CD4-positive, alpha-beta memory T cell (primary cell): ENCODE results near the gene CPE. TPM values are rescaled to one million over a fixed set of nuclear protein-coding genes. Genes with fewer than 3 reads are reported as not detected.
A peak's percentile ranks its signal among the peaks of the same experiment; 100 is the strongest.

Source experiments
- CTCF ChIA-PET: fragments of 350-600 bp; sonication (Branson Sonifier 250); formaldehyde crosslinking; loops from one replicate; lab custom pipeline; 2021; ENCODE audit warnings: inconsistent platforms; ENCODE audit not compliant: partially characterized antibody; lab: Charles Lee
- POLR2A ChIA-PET: fragments of 350-600 bp; sonication (Branson Sonifier 250); formaldehyde crosslinking; loops from one replicate; lab custom pipeline; 2021; ENCODE audit not compliant: partially characterized antibody; lab: Charles Lee
- DNase-seq, 5 donors: peaks; one replicate each; pipeline versions ENCODE4 v3.0.0 to v3.0.0-alpha.2; 2020 to 2022; ENCODE audit warnings: mixed read lengths in 1 of 5
- H3K27ac ChIP-seq: one replicate; pipeline ENCODE4 v1.7.0; 2013; ENCODE audit warnings: low read depth, low read length
- H3K27me3 ChIP-seq: 2 replicates; pipeline ENCODE4 v1.7.0; 2013; ENCODE audit warnings: mild to moderate bottlenecking, low read length, moderate library complexity; ENCODE audit not compliant: insufficient read depth
- H3K36me3 ChIP-seq: 2 replicates; pipeline ENCODE4 v1.7.0; 2013; ENCODE audit warnings: mild to moderate bottlenecking, low read length, moderate library complexity; ENCODE audit not compliant: insufficient read depth
- H3K4me1 ChIP-seq: 2 replicates; pipeline ENCODE4 v1.7.0; 2013; ENCODE audit warnings: mild to moderate bottlenecking, low read length, moderate library complexity; ENCODE audit not compliant: insufficient read depth
- H3K4me3 ChIP-seq, 2 donors: one replicate each; pipeline ENCODE4 v1.7.0; 2013; ENCODE audit warnings: low read length in 2 of 2, mild to moderate bottlenecking in 1 of 2
- H3K9me3 ChIP-seq, 2 donors: one replicate each; pipeline ENCODE4 v1.7.0; 2013; ENCODE audit warnings: low read length in 2 of 2, control low read depth in 1 of 2; ENCODE audit not compliant: control insufficient read depth in 1 of 2
- H3K27ac Mint-ChIP-seq, 7 donors: one replicate each; pipeline ENCODE4 v1.8.0; 2020 to 2021; ENCODE audit warnings: mixed read lengths in 7 of 7, mild to moderate bottlenecking in 6 of 7, inconsistent platforms in 3 of 7, moderate library complexity in 3 of 7
- H3K27me3 Mint-ChIP-seq, 2 donors: one replicate each; pipeline ENCODE4 v1.8.0; 2020 to 2021; ENCODE audit warnings: mixed read lengths in 2 of 2
- H3K36me3 Mint-ChIP-seq, 2 donors: one replicate each; pipeline ENCODE4 v1.8.0; 2020 to 2021; ENCODE audit warnings: mixed read lengths in 2 of 2, inconsistent platforms in 1 of 2, mild to moderate bottlenecking in 1 of 2
- H3K4me1 Mint-ChIP-seq, 4 donors: one replicate each; pipeline ENCODE4 v1.8.0; 2020 to 2021; ENCODE audit warnings: mixed read lengths in 4 of 4, mild to moderate bottlenecking in 1 of 4
- H3K4me3 Mint-ChIP-seq, 8 donors: one replicate each; pipeline ENCODE4 v1.8.0; 2020 to 2021; ENCODE audit warnings: mixed read lengths in 8 of 8, mild to moderate bottlenecking in 7 of 8, moderate library complexity in 6 of 8, inconsistent platforms in 3 of 8
- H3K9me3 Mint-ChIP-seq, 8 donors: one replicate each; pipeline ENCODE4 v1.8.0; 2020 to 2021; ENCODE audit warnings: mixed read lengths in 8 of 8, mild to moderate bottlenecking in 5 of 8, inconsistent platforms in 3 of 8, moderate library complexity in 1 of 8
- intact Hi-C: fragments of 100-400 bp; cut with micrococcal nuclease; formaldehyde crosslinking; loops from one replicate; pipeline ENCODE4 v1.15.1; 2023
- polyA plus RNA-seq, 2 donors: library from polyadenylated mRNA; unstranded; fragments of 300-500 nt; fragmentation: Illumina TruSeq; gene quantifications; one replicate each; pipeline ENCODE4 v1.2.3, GENCODE V29; 2021
- total RNA-seq, 2 experiments: library from RNA; stranded (reverse); gene quantifications; one replicate each; pipeline ENCODE4 v1.2.3, GENCODE V29; 2021

Gene CPE
- total and polyA plus RNA-seq, 4 experiments from 2014 or later = not detected

- Mint-ChIP-seq H3K4me3 (no peak overlapping the region), H3K4me1 (no peaks in the 10 kb centered on the region), H3K36me3 (no peaks in the 10 kb centered on the region), H3K9me3 (no peaks in the 10 kb centered on the region), H3K27me3 (peaks cover 3 to 4% of the 10 kb centered on the region in 2 donors), H3K27ac (no peak overlapping the region)
- Histone ChIP-seq H3K4me3 (no peak overlapping the region), H3K4me1 (no peaks in the 10 kb centered on the region), H3K36me3 (no peaks in the 10 kb centered on the region), H3K27ac (no peak overlapping the region), H3K27me3 (no peaks in the 10 kb centered on the region), H3K9me3 (no peaks in the 10 kb centered on the region)
- intact Hi-C loops = no loop called here
- POLR2A ChIA-PET = no interaction called here
- DNase-seq = no peak
- CTCF ChIA-PET = interaction anchor here (0.6 to 1.0 kb wide), 2 partner anchors 14 to 327 kb away, joined by 3 read pairs; no protein-coding TSS in a partner anchor
These were observed 79.0 kb downstream of the CPE start for GRCh38 chr4:165457793-165458192.

GRCh38 chr4:165458471-165458870, 79.7 kb downstream of the CPE start:
- ChIA-PET CTCF (no interaction called here), POLR2A (no interaction called here)
- intact Hi-C loops = no loop called here
- no peaks in the 10 kb centered on the region for H3K27me3 ChIP-seq
- DNase-seq = no peak
- Mint-ChIP-seq H3K36me3 (no peaks in the 10 kb centered on the region), H3K4me3 (no peak overlapping the region), H3K9me3 (no peaks in the 10 kb centered on the region), H3K27me3 (peaks cover 3 to 4% of the 10 kb centered on the region in 2 donors), H3K27ac (no peak overlapping the region), H3K4me1 (no peaks in the 10 kb centered on the region)
- H3K9me3 ChIP-seq = no peaks in the 10 kb centered on the region
- no peaks in the 10 kb centered on the region for H3K4me1 ChIP-seq
- no peak overlapping the region for H3K27ac ChIP-seq
- H3K4me3 ChIP-seq = no peak overlapping the region
- H3K36me3 ChIP-seq = no peaks in the 10 kb centered on the region

GRCh38 chr4:165461159-165461821, 82.5 kb downstream of the CPE start:
- H3K27ac Mint-ChIP-seq = no peak overlapping the region
- H3K4me1 ChIP-seq = no peaks in the 10 kb centered on the region
- CTCF ChIA-PET = interaction anchor here (1.0 to 3.7 kb wide), 8 partner anchors 8 to 682 kb away, joined by 3 to 46 read pairs (median 4); partner anchors contain the start of gene TMEM192
- H3K9me3 ChIP-seq = no peaks in the 10 kb centered on the region
- no peaks in the 10 kb centered on the region for H3K36me3 ChIP-seq
- H3K27me3 Mint-ChIP-seq = peaks cover 2 to 3% of the 10 kb centered on the region in 2 donors
- intact Hi-C loops = loop anchor here (5.0 to 10.0 kb wide), 2 partner anchors 116 to 349 kb away; partner anchors contain the start of gene TMEM192
- H3K36me3 Mint-ChIP-seq = no peaks in the 10 kb centered on the region
- no peak overlapping the region for H3K27ac ChIP-seq
- no peaks in the 10 kb centered on the region for H3K4me1 Mint-ChIP-seq
- POLR2A ChIA-PET = no interaction called here
- H3K4me3 ChIP-seq = no peak overlapping the region
- H3K27me3 ChIP-seq = no peaks in the 10 kb centered on the region
- no peaks in the 10 kb centered on the region for H3K9me3 Mint-ChIP-seq
- H3K4me3 Mint-ChIP-seq = no peak overlapping the region
- no peak for DNase-seq

GRCh38 chr4:165462009-165462408, 83.2 kb downstream of the CPE start:
- POLR2A ChIA-PET = no interaction called here

GRCh38 chr4:165464376-165464775, 85.6 kb downstream of the CPE start:
- intact Hi-C loops = loop anchor here (1.0 to 10.0 kb wide), 3 partner anchors 120 to 352 kb away; partner anchors contain the start of gene TMEM192
- no peaks in the 10 kb centered on the region for H3K4me1 Mint-ChIP-seq
- DNase-seq = no peak
- H3K27me3 Mint-ChIP-seq = peaks cover under 1 to 2% of the 10 kb centered on the region in 2 donors
- Histone ChIP-seq H3K36me3 (no peaks in the 10 kb centered on the region), H3K4me3 (no peak overlapping the region), H3K4me1 (no peaks in the 10 kb centered on the region), H3K27me3 (no peaks in the 10 kb centered on the region), H3K9me3 (no peaks in the 10 kb centered on the region), H3K27ac (no peak overlapping the region)
- no peak overlapping the region for H3K4me3 Mint-ChIP-seq
- no peaks in the 10 kb centered on the region for H3K36me3 Mint-ChIP-seq
- CTCF ChIA-PET = interaction anchor here (0.9 to 6.1 kb wide), 9 partner anchors 12 to 351 kb away, joined by 3 to 90 read pairs (median 5); partner anchors contain the start of gene TMEM192
- POLR2A ChIA-PET = no interaction called here
- no peaks in the 10 kb centered on the region for H3K9me3 Mint-ChIP-seq
- H3K27ac Mint-ChIP-seq = no peak overlapping the region

More at GRCh38 chr4:165462009-165462408, 83.2 kb downstream of the CPE start:
- Histone ChIP-seq H3K36me3 (no peaks in the 10 kb centered on the region), H3K27me3 (no peaks in the 10 kb centered on the region), H3K27ac (no peak overlapping the region), H3K9me3 (no peaks in the 10 kb centered on the region), H3K4me3 (no peak overlapping the region), H3K4me1 (no peaks in the 10 kb centered on the region)
- no peak overlapping the region for H3K27ac Mint-ChIP-seq
- H3K9me3 Mint-ChIP-seq = no peaks in the 10 kb centered on the region
- H3K4me1 Mint-ChIP-seq = no peaks in the 10 kb centered on the region
- intact Hi-C loops = loop anchor here (5.0 to 10.0 kb wide), 2 partner anchors 117 to 350 kb away; partner anchors contain the start of gene TMEM192
- no peaks in the 10 kb centered on the region for H3K36me3 Mint-ChIP-seq
- H3K27me3 Mint-ChIP-seq = peaks cover 2 to 3% of the 10 kb centered on the region in 2 donors
- CTCF ChIA-PET = interaction anchor here (1.0 to 3.7 kb wide), 6 partner anchors 9 to 683 kb away, joined by 3 to 46 read pairs (median 3); no protein-coding TSS in a partner anchor
- DNase-seq = no peak
- no peak overlapping the region for H3K4me3 Mint-ChIP-seq

GRCh38 chr4:165464813-165465381, 86.1 kb downstream of the CPE start:
- H3K36me3 ChIP-seq = no peaks in the 10 kb centered on the region
- peak in 4 of 5 donors; percentile 37 to 43 (median 38) for DNase-seq
- H3K4me3 ChIP-seq = no peak overlapping the region
- no peaks in the 10 kb centered on the region for H3K9me3 ChIP-seq
- no peak overlapping the region for H3K4me3 Mint-ChIP-seq
- no peaks in the 10 kb centered on the region for H3K9me3 Mint-ChIP-seq
- no peak overlapping the region for H3K27ac ChIP-seq
- no peak overlapping the region for H3K27ac Mint-ChIP-seq
- no peaks in the 10 kb centered on the region for H3K4me1 Mint-ChIP-seq
- ChIA-PET CTCF (interaction anchor here (0.8 to 6.1 kb wide), 9 partner anchors 9 to 352 kb away, joined by 3 to 90 read pairs (median 5); partner anchors contain the start of gene TMEM192), POLR2A (no interaction called here)
- H3K4me1 ChIP-seq = no peaks in the 10 kb centered on the region
- intact Hi-C loops = loop anchor here (1.0 to 10.0 kb wide), 4 partner anchors 120 to 688 kb away; partner anchors contain the start of gene TMEM192
- peaks cover 0 to 2% of the 10 kb centered on the region in 2 donors for H3K27me3 Mint-ChIP-seq
- no peaks in the 10 kb centered on the region for H3K27me3 ChIP-seq
- no peaks in the 10 kb centered on the region for H3K36me3 Mint-ChIP-seq

GRCh38 chr4:165470009-165470408, 91.2 kb downstream of the CPE start:
- DNase-seq = no peak
- Histone ChIP-seq H3K27ac (no peak overlapping the region), H3K4me1 (no peaks in the 10 kb centered on the region), H3K27me3 (no peaks in the 10 kb centered on the region), H3K36me3 (no peaks in the 10 kb centered on the region), H3K4me3 (no peak overlapping the region), H3K9me3 (no peaks in the 10 kb centered on the region)
- peaks cover 0 to 21% (median 11%) of the 10 kb centered on the region in 8 donors for H3K9me3 Mint-ChIP-seq
- ChIA-PET CTCF (interaction anchor here (1.3 kb wide), 1 partner anchor 9 kb away, joined by 4 read pairs; no protein-coding TSS in a partner anchor), POLR2A (no interaction called here)
- no peaks in the 10 kb centered on the region for H3K36me3 Mint-ChIP-seq
- H3K4me1 Mint-ChIP-seq = no peaks in the 10 kb centered on the region
- H3K27me3 Mint-ChIP-seq = peaks cover 2 to 6% of the 10 kb centered on the region in 2 donors
- H3K27ac Mint-ChIP-seq = no peak overlapping the region
- no peak overlapping the region for H3K4me3 Mint-ChIP-seq
- intact Hi-C loops = no loop called here
